ENCODE results near the gene SMYD1.

The SMYD1 gene

GRCh38 chr2:88057437-88057844 lies 10.2 kb upstream of the SMYD1 start:
- no peak for DNase-seq

- no peak for DNase-seq
Observed at GRCh38 chr2:88058191-88058590, 9.4 kb upstream of the SMYD1 start.

DNA sequence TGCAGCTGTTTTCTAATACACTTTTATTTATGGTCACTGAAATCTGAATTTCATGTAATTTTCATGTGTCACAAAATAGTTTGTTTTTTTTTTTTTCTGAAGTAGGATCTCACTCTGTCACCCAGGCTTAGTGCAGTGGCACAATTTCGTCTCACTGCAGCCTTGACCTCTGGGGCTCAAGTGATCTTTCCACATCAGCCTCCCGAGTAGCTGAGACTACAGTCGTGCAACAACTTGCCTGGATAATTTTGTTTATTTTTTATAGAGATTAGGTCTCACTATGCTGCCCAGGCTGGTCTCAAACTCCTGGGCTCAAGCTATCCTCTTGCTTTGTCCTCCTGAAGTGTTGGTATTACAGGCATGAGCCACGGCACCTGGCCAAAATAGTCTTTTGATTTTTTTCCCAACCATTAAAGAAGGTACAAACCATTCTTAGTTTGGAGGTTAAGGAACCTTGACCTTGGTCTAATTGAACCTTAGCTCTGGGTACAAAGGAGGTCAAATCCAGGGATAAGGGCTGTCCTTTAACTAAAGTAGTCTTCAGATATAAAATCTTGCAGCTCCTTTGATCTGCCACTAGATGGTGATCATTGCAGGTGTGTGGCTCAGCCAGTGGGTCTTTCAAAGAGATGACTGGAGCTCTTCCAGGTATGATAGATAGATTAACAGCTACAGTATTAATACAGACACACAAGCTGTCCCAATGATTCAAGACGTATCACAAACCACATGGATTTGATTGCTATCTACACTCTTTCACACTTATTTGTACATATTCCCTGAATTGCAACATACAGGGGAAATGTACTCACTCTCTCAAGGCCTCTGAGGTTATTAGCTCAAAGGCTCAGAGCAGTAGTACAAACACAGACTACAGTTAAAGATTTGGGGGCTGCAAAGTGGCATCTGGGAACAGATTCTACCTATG lies 7.4 kb upstream of the SMYD1 start:
- DNase-seq = peak; percentile 23

- no peak for DNase-seq
Observed at GRCh38 chr2:88060907-88061275, 6.7 kb upstream of the SMYD1 start.

- no peak for DNase-seq
Observed at GRCh38 chr2:88061295-88061694, 6.3 kb upstream of the SMYD1 start.

GRCh38 chr2:88066543-88066942 lies 1.1 kb upstream of the SMYD1 start:
- DNase-seq = no peak

GRCh38 chr2:88067189-88067588 lies 436 bp upstream of the SMYD1 start:
- DNase-seq = no peak

DNA sequence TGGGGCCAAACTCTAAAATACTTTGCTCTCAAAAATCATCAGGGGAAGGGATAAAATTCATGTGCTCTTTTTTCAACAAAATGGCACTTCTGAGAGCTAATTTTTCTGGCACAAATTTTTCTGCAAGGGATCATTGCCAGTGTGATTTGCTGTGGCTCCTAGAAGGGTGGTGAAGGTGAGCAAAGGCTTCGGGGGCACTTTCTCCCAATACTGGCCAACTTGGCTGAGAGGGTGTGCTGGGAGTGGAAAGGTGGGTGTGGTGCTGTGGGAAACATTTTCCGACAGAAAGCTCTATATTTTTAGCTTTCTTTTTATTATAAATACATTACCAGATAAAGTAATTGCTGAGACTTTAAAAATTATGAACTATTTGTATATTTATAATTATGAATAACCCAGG lies 419 bp downstream of the SMYD1 start:
- DNase-seq = no peak

- no peak for DNase-seq
Observed at GRCh38 chr2:88069117-88069516, 1.5 kb downstream of the SMYD1 start.

GRCh38 chr2:88070055-88070454 lies 2.4 kb downstream of the SMYD1 start:
- no peak for DNase-seq

DNA sequence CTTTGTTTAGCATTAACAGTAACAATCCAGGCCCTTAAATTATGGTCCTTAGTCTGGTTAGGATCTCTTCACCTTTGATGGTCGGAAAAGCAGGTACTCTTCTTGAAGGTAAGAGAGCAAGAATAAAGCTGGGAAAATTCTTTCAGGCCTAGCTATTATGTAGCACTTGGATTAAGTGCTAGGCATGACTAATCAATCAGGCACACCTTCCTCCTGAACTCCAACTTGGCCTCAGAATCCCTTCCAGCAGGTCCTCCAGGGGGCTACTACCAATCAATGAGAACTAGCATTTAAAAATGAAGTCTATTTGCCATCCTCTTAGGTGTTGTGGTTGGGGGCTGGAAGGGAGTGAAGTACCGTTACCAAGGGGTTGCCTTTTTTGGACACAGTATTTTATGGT lies 3.7 kb downstream of the SMYD1 start:
- DNase-seq = no peak

GRCh38 chr2:88074150-88074549 lies 6.5 kb downstream of the SMYD1 start:
- no peak for DNase-seq

- DNase-seq = no peak
Observed at GRCh38 chr2:88074854-88075292, 7.2 kb downstream of the SMYD1 start.

DNA sequence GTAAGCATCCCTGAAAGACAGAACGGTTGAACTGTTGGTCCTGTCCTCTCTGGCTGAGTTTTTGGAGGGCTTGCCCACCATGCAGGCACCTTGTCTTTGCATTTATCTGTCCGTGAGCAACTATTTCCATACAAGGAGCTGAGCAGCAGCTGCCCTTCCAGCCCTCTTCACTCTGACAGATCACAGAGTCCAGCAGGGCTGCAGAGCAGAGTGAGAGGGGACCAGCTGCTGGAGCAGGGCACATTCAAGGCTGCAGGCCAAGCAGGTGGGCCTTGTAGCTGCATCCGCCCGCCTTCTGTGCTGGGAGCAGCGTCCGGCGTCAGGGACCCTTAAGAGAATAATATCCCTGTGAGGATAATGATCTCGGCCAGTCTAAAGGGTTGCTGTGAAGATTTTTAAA lies 9.5 kb downstream of the SMYD1 start:
- DNase-seq = no peak

DNA sequence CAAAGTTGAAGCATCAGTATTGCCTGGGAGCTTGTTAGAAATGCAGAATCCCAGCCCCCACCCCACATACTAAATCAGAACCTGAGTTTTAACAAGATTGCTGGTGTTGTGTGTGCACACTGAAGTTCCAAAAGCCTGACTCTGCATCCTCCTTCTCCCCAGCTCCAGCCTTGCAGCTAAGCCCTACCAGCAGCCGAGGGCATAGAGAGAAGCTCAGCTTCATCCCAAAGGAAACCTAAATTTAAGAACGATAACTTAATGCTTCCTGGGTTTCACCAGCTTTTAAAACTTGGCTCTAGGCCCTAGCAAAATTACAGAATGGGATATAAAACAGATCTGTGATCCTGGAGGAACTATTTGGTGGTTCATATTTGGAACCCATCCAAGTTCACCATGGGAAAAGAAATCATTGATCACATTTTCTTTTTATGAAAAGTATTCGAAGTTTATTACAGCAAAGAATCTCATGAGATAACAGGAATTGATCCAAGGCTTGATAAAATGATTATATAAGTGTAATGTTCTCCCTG lies 11.1 kb downstream of the SMYD1 start:
- no peak for DNase-seq

GRCh38 chr2:88080545-88080944 lies 12.9 kb downstream of the SMYD1 start:
- DNase-seq = no peak

- DNase-seq = no peak
Observed at GRCh38 chr2:88081924-88082608, 14.4 kb downstream of the SMYD1 start.

GRCh38 chr2:88082781-88083180 lies 15.2 kb downstream of the SMYD1 start:
- no peak for DNase-seq

DNA sequence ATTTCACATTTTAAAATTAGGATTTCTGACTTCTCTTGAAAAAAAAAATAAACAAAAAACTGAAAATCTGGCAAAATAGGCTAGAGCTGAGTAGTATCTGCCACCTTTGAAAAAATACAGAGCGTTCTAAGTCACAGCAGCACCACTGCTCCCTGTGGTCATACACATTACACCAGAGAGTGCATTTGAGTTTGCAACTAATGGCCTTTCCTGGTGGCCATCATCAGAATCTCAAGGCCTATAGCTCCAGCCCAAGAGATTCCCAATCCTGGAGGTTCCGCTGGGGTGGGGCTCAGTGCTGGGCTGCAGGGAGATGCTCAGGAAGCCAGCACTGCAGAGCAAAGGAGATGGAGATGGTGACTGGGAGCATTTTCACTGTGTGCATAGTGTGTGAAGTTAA lies 17.5 kb downstream of the SMYD1 start:
- DNase-seq = no peak

DNA sequence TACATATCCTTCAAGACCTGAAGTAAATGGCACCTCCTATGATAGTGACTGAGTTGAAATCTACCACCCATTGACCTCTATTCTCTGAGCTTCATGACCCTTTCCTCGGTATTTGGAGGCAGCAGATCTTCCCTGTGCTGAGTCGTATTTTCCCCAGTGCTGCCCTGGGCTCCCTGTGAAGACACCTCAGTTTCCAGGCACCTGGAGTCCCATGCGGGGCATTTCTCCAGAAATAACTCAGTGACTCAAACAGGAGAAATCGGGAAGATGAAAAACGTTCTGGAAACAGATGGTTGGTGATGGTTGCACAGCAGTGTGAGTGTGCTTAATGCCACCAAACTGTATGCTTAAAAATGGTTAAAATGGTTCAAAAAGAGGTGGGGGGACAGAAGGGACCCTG lies 18.0 kb downstream of the SMYD1 start:
- no peak for DNase-seq

- DNase-seq = no peak
Observed at GRCh38 chr2:88086401-88086800, 18.8 kb downstream of the SMYD1 start.

GRCh38 chr2:88087073-88087472 lies 19.4 kb downstream of the SMYD1 start:
- DNase-seq = no peak

DNA sequence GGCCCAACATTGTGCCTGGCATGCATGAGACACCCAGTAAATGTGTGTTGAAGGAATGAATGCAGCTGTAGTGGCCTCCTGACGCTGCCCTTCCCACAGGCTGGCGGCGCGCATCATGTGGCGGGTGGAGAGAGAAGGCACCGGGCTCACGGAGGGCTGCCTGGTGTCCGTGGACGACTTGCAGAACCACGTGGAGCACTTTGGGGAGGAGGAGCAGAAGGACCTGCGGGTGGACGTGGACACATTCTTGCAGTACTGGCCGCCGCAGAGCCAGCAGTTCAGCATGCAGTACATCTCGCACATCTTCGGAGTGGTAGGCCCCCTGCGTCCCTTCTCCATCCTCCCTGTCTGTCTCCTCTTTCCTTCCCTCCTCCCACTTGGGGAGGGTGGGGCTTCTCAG lies 20.1 kb downstream of the SMYD1 start:
- no peak for DNase-seq

GRCh38 chr2:88088999-88089398 lies 21.4 kb downstream of the SMYD1 start:
- no peak for DNase-seq

Data from activated gamma-delta T cell treated with Interleukin-2 at 50 U/mL for 16 hours (primary cell).